HEK293 (cell line): Measurements from ENCODE around the gene SYT5.

ENCODE experiments used
- CTCF ChIA-PET: fragments of 350-600 bp; formaldehyde crosslinking; extraction: SDS; loops from one replicate; lab custom pipeline; 2021; ENCODE audit warnings: antibody characterized with exemption; lab: Yijun Ruan, JAX
- POLR2A ChIA-PET: fragments of 300-600 bp; formaldehyde crosslinking; extraction: SDS; loops from one replicate; lab custom pipeline; 2020; ENCODE audit warnings: antibody characterized with exemption, inconsistent platforms; lab: Yijun Ruan, JAX
- H3K27ac ChIP-seq: fragments of 200-500 bp; sonication (Bioruptor generic); 2 replicates; pipeline ENCODE4 v1.5.1; 2014; ENCODE audit warnings: low read depth, low read length, control low read depth, inconsistent platforms; ENCODE audit errors: extremely low read depth
- H3K36me3 ChIP-seq, 2 experiments: fragments of 200-500 bp in 1 of 2; sonication (Bioruptor generic) in 1 of 2; 1 replicate in 1 of 2; 2 replicates in 1 of 2; pipeline ENCODE4 v1.5.1; 2014 to 2017; ENCODE audit warnings: inconsistent platforms in 2 of 2, low read length in 2 of 2; ENCODE audit not compliant: control insufficient read depth in 2 of 2, insufficient read depth in 1 of 2
- H3K4me1 ChIP-seq: fragments of 200-500 bp; sonication (Bioruptor generic); 2 replicates; pipeline ENCODE4 v1.5.1; 2014; ENCODE audit warnings: mild to moderate bottlenecking, low read length, inconsistent platforms; ENCODE audit not compliant: control insufficient read depth, insufficient read depth
- H3K4me3 ChIP-seq: 2 replicates; pipeline ENCODE4 v1.5.1; 2011; ENCODE audit warnings: low read depth, mild to moderate bottlenecking, control low read depth, low read length, moderate library complexity
- H3K9me3 ChIP-seq: fragments of 200-500 bp; sonication (Bioruptor generic); 2 replicates; pipeline ENCODE4 v1.5.1; 2014; ENCODE audit warnings: low read depth, low read length, inconsistent platforms; ENCODE audit not compliant: control insufficient read depth, insufficient read depth
- BCL11A ChIP-seq: fragments of 450-650 bp; formaldehyde crosslinking; IDR thresholded peaks from 2 replicates; pipeline ENCODE4 v1.5.1; 2016; ENCODE audit warnings: low read depth, missing biosample characterization, missing genetic modification characterization
- BCL11B ChIP-seq: fragments of 450-650 bp; formaldehyde crosslinking; IDR thresholded peaks from 2 replicates; pipeline ENCODE4 v1.5.1; 2016; ENCODE audit warnings: low read depth, missing biosample characterization, missing genetic modification characterization
- CTCF ChIP-seq: fragments of 450-650 bp; formaldehyde crosslinking; IDR thresholded peaks from 2 replicates; pipeline ENCODE4 v1.5.1; 2016; ENCODE audit warnings: missing biosample characterization, missing genetic modification characterization
- HIC1 ChIP-seq: fragments of 450-650 bp; formaldehyde crosslinking; IDR thresholded peaks from 2 replicates; pipeline ENCODE4 v1.5.1; 2016; ENCODE audit warnings: missing biosample characterization, missing genetic modification characterization
- KLF8 ChIP-seq: fragments of 450-650 bp; formaldehyde crosslinking; IDR thresholded peaks from 2 replicates; pipeline ENCODE4 v1.5.1; 2016; ENCODE audit warnings: missing biosample characterization, missing genetic modification characterization
- SP2 ChIP-seq: fragments of 450-650 bp; formaldehyde crosslinking; IDR thresholded peaks from 2 replicates; pipeline ENCODE4 v1.5.1; 2016; ENCODE audit warnings: missing biosample characterization, missing genetic modification characterization
- TRIM28 ChIP-seq: IDR thresholded peaks from 2 replicates; pipeline ENCODE4 v1.6.1; 2011; ENCODE audit warnings: low read length, control low read depth, borderline replicate concordance
- ZBTB11 ChIP-seq: fragments of 450-650 bp; formaldehyde crosslinking; conservative IDR thresholded peaks from 2 replicates; pipeline ENCODE4 v1.5.1; 2016; ENCODE audit warnings: low read depth, missing biosample characterization, missing genetic modification characterization
- ZBTB8A ChIP-seq: fragments of 450-650 bp; formaldehyde crosslinking; IDR thresholded peaks from 2 replicates; pipeline ENCODE4 v1.5.1; 2016; ENCODE audit warnings: missing biosample characterization, missing genetic modification characterization
- ZNF114 ChIP-seq: fragments of 450-650 bp; formaldehyde crosslinking; IDR thresholded peaks from 2 replicates; pipeline ENCODE4 v1.5.0; 2017; ENCODE audit warnings: missing biosample characterization, missing genetic modification characterization
- ZNF138 ChIP-seq: fragments of 450-650 bp; formaldehyde crosslinking; IDR thresholded peaks from 2 replicates; pipeline ENCODE4 v1.5.1; 2016; ENCODE audit warnings: missing biosample characterization, missing genetic modification characterization, borderline replicate concordance
- ZNF140 ChIP-seq: fragments of 450-650 bp; formaldehyde crosslinking; IDR thresholded peaks from 2 replicates; pipeline ENCODE4 v1.5.1; 2016; ENCODE audit warnings: missing biosample characterization, missing genetic modification characterization
- ZNF202 ChIP-seq: fragments of 450-650 bp; formaldehyde crosslinking; IDR thresholded peaks from 2 replicates; pipeline ENCODE4 v1.5.1; 2016; ENCODE audit warnings: missing biosample characterization, missing genetic modification characterization, borderline replicate concordance
- ZNF311 ChIP-seq: fragments of 450-650 bp; formaldehyde crosslinking; IDR thresholded peaks from 2 replicates; pipeline ENCODE4 v1.5.1; 2017; ENCODE audit warnings: missing biosample characterization, missing genetic modification characterization, borderline replicate concordance
- ZNF335 ChIP-seq: fragments of 450-650 bp; formaldehyde crosslinking; conservative IDR thresholded peaks from 2 replicates; pipeline ENCODE4 v1.5.1; 2016; ENCODE audit warnings: missing biosample characterization, missing genetic modification characterization
- ZNF426 ChIP-seq: fragments of 450-650 bp; formaldehyde crosslinking; IDR thresholded peaks from 2 replicates; pipeline ENCODE4 v1.5.1; 2017; ENCODE audit warnings: missing biosample characterization, missing genetic modification characterization, mild to moderate bottlenecking, inconsistent platforms, moderate library complexity
- ZNF501 ChIP-seq: fragments of 450-650 bp; formaldehyde crosslinking; IDR thresholded peaks from 2 replicates; pipeline ENCODE4 v1.5.1; 2016; ENCODE audit warnings: missing biosample characterization, missing genetic modification characterization
- ZNF580 ChIP-seq: fragments of 450-650 bp; formaldehyde crosslinking; IDR thresholded peaks from 2 replicates; pipeline ENCODE4 v1.5.1; 2016; ENCODE audit warnings: missing biosample characterization, missing genetic modification characterization
- ZNF623 ChIP-seq: fragments of 450-650 bp; formaldehyde crosslinking; IDR thresholded peaks from 2 replicates; pipeline ENCODE4 v1.5.1; 2016; ENCODE audit warnings: missing biosample characterization, missing genetic modification characterization
- ZNF645 ChIP-seq: fragments of 450-650 bp; formaldehyde crosslinking; IDR thresholded peaks from 2 replicates; pipeline ENCODE4; 2016; ENCODE audit warnings: missing biosample characterization, missing genetic modification characterization
- ZNF747 ChIP-seq: fragments of 450-650 bp; formaldehyde crosslinking; IDR thresholded peaks from 2 replicates; pipeline ENCODE4 v1.5.1; 2016; ENCODE audit warnings: missing biosample characterization, missing genetic modification characterization
- ZNF768 ChIP-seq: fragments of 450-650 bp; formaldehyde crosslinking; IDR thresholded peaks from 2 replicates; pipeline ENCODE4 v1.5.1; 2018; ENCODE audit warnings: missing biosample characterization, mild to moderate bottlenecking, missing genetic modification characterization
- ZNF785 ChIP-seq: fragments of 450-650 bp; formaldehyde crosslinking; IDR thresholded peaks from 2 replicates; pipeline ENCODE4 v1.5.1; 2016; ENCODE audit warnings: missing biosample characterization, missing genetic modification characterization
- ZNF792 ChIP-seq: fragments of 450-650 bp; formaldehyde crosslinking; IDR thresholded peaks from 2 replicates; pipeline ENCODE4 v1.5.1; 2016; ENCODE audit warnings: missing biosample characterization, missing genetic modification characterization

The SYT5 gene

GRCh38 chr19:55166530-55167268 is 13.4 kb downstream of the SYT5 start, which contains the start of gene DNAAF3 (continued):
- TF ChIP-seq ZNF580 (no peak), ZNF792 (tag by site-specific recombination) (no peak), ZNF623 (tag by site-specific recombination) (no peak), ZNF768 (no peak), ZNF335 (tag by site-specific recombination) (no peak; the same call in 1 of the 2 replicates), BCL11A (tag by site-specific recombination) (no peak), KLF8 (tag by site-specific recombination) (peak; percentile 94), ZNF747 (tag by site-specific recombination) (no peak), ZNF140 (tag by site-specific recombination) (no peak), ZNF785 (no peak), HIC1 (tag by site-specific recombination) (no peak), ZNF138 (tag by site-specific recombination) (no peak), ZBTB11 (no peak), ZNF426 (tag by site-specific recombination) (no peak)

- ChIA-PET CTCF (interaction anchor here (0.5 to 4.3 kb wide), 31 partner anchors 10 to 1206 kb away, joined by 3 to 47 read pairs (median 4); partner anchors contain the start of genes HSPBP1, PPP6R1, RDH13 and TMEM190), POLR2A (interaction anchor here (1.4 to 3.2 kb wide), 4 partner anchors 14 to 458 kb away, joined by 4 to 21 read pairs (median 9); partner anchors contain the start of genes PPP6R1, SYT5, UBE2S and ZNF784)
- Histone ChIP-seq H3K4me1 (peaks cover 2% of the 10 kb centered on the region; the same call in 1 of the 2 replicates), H3K27ac (no peak overlapping the region), H3K36me3 (no peaks in the 10 kb centered on the region), H3K9me3 (no peaks in the 10 kb centered on the region), H3K4me3 (peak overlapping the region; percentile 67)
- TF ChIP-seq HIC1 (tag by site-specific recombination) (peak; percentile 53; the same call in 1 of the 2 replicates), ZBTB8A (tag by site-specific recombination) (no peak), BCL11B (tag by site-specific recombination) (peak; percentile 69; the same call in 1 of the 2 replicates), ZNF202 (tag by site-specific recombination) (no peak), SP2 (tag by site-specific recombination) (no peak), ZNF311 (tag by site-specific recombination) (no peak), TRIM28 (no peak), ZNF335 (tag by site-specific recombination) (peak; percentile 99), ZNF645 (tag by site-specific recombination) (no peak), CTCF (tag by site-specific recombination) (peak; percentile 100), ZNF114 (no peak), ZNF501 (tag by site-specific recombination) (peak; percentile 63; the same call in 1 of the 2 replicates)
Observed at GRCh38 chr19:55165952-55166529, 14.0 kb downstream of the SYT5 start.
